GM10847 (cell line): ENCODE data around the gene DCUN1D5.

Experiments
- POLR2A ChIP-seq: IDR thresholded peaks from 2 replicates; pipeline ENCODE4 v1.6.1; 2011; ENCODE audit not compliant: insufficient read length; ENCODE audit errors: extremely low read depth

DCUN1D5 gene

DNA sequence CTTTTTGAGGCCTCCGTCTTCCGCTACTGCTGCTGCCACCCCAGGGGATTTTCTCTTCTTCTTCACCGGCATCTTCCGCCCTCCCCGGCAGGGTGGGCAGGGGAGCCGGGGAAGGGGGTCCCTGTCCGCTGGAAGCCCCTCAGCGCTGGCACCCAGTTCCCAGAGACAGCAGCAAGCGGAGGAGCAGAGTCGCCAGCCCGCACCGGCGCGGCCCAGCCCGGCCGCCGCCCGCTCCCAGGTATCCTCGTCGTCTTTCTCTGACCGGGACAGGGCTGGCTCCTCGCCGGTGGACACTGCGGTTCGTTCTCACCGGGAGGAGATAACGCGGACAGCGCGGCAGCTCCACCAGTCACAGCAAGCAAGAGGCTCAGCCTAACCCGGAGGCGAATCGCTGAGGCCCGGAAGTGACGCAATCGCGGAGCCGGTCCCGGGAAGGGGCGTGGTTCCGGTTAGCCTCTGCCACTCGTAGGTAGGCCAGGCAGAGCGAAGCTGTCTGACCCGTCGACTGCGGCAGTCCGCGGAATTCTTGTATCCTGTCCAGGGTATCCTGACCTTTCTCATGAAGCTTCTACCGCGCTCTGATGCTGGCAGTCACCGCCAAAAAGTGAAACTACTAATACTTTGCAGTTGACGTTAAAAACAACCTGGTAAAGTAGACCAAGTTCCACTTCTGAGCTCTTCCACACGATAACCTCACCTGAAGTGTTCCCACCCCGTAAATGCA is at the start of gene DCUN1D5:
DCUN1D5 (minus strand) TSS at position 360 of the 724 bp plus-strand sequence; CDS start at position 72, 288 bp downstream.
- TF ChIP-seq POLR2A: peak; percentile 88

DNA sequence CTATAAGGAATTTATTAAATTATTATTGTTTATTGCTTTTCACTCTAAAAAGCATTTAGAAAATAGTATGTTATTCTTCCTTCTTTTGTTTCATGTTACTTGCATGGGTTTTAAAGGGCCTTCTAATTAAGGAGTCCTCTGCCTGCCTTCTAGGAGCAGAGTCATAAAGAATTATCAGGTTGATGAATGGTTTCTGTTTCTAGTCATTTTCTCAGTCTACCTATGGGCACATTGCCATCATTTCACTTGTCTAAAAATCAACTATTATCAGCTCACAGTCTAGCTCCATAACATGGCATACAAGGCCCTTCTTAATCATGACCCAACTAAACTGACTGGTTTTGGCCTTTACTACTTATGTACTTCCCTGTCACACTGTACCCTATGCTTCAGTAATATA is 33.5 kb upstream of the DCUN1D5 start:
- TF ChIP-seq POLR2A: no peak

DNA sequence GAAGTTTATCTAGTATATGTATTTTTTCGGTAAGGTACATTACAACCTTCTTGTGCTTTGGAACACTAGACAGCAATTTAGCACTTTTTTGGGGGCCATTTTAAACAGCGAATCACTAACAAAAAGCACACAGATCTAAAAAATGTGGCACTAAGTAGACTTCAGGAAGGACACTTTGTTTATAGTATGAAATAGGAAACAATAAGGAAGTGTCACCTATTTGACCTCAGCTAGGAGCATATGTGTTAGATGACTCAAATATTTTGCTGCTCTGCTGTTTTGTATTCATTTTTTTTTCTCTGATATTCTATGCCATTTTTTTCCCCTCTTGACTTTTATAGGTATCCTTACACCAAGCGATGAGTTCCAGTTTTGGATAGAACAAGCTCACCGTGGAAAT is 22.9 kb upstream of the DCUN1D5 start:
- TF ChIP-seq POLR2A: no peak

DNA sequence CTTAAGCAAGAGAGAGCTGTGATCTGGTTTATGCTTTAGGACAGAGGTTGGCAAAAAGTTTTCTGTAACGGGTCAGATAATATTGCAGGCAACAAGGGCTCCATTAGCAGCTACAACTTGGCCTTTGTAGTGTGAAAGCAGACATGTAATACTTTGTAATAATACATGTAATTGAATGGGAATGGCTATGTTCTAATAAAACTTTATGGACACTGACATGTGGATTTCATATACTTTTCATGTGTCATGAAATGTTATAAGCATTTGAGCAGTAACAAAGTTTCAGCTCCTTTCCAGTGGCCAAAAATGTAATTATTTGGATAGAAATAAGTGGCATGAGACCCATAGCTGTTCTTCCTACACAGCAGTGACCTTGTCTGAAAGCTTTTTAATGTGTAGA is 20.4 kb upstream of the DCUN1D5 start:
- TF ChIP-seq POLR2A: no peak

DNA sequence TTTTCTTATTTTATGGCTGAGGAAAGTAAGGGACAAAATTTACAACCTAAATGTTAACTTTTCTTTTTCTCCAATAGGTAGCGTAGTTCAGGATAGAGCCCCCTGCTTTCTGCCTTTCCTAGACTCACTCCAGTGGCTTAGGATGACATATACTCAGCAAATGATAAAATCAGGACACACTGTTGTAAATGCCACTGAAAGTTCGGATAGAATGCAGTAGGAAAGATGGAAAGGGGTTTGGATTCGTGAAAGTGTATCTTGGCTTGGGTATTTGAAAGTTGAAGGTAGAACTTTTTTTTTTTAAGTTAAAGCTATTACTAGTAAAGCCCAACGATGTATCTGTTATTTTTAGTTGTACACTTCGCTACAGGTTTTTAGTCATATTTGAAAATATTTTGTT is 19.4 kb upstream of the DCUN1D5 start:
- TF ChIP-seq POLR2A: no peak

DNA sequence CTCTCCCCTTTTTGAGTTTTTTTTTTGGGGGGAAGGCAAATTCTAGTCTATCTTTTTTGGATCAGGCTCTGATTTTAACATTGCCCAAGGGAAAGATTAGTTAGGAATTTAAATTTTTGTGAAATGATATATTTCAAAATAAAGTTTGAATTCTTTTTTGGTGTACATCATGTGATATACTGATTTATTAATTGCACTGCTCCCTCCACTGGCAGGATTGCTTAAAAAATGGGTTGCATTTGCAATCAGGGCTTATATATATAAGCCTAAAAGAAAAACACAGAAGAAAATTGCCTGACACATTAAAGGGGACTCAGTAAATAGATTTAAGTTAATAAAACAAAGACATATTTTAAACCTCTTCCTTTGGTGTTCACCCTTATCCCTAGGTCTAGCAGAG is 18.4 kb upstream of the DCUN1D5 start:
- no peak for TF ChIP-seq POLR2A

DNA sequence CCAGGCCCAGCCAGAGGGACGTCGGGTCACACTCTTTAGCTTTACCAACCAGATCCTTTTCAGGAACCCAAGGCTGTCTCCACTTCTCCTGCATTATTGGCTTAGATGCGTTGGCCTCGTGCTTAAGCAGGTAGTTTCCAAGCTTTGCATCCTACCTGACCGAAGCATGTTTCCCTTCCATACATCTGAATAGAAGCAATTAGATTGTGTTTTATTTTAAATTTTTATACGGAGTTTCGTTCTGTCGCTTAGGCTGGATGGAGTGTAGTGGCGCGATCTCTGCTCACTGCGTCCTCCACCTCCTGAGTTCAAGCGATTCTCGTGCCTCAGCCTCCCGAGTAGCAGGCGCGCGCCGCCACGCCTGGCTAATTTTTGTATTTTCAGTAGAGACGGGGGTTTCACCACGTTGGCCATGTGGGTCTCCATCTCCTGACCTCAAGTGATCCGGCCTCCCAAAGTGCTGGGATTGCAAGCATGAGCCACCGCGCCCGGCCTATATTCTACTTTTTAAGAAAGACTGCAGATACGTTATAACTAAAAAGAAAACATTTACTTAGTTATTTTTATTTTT is 17.9 kb upstream of the DCUN1D5 start:
- TF ChIP-seq POLR2A: no peak

DNA sequence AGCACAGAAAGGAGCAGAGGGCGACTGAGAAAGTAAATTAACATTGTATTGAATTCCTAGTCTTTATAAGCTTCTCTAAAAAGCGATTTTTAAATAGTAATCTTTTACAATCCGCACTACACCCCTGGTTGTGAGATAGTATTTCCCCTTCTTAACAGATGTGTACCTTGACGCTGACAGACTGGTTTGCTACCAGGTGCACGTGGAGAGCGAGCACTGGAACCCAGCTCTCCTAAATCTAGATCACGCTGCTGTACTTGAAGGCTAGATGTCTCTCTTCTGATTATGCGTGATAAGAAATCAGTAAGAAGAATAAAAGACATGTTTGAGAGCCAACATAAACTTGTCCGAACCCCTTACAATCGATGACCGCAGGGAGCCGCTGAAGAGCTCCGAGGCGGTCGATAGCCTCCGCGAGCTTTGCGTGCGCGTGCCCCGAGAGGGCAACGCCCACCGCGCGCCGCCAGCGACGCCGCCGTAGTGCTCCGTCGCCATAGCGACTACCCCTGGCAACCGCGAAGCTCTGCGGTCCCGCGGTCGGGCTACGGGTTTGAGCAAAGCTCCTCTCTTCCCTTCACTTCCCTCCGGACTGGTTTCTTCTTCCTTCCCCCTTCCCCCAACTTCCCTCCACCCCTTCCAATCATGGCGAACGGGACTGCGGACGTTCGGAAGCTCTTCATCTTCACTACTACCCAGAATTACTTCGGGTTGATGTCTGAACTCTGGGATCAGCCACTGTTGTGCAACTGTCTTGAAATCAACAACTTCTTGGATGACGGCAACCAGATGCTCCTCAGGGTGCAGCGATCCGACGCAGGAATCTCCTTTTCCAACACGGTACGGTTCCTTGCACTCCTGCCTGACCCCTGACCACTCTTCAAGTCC is 17.2 kb upstream of the DCUN1D5 start, which contains the start of gene DYNC2H1:
DYNC2H1 (plus strand) TSS at position 494 of the 885 bp plus-strand sequence; CDS start at position 643, 149 bp downstream.
- TF ChIP-seq POLR2A: no peak

DNA sequence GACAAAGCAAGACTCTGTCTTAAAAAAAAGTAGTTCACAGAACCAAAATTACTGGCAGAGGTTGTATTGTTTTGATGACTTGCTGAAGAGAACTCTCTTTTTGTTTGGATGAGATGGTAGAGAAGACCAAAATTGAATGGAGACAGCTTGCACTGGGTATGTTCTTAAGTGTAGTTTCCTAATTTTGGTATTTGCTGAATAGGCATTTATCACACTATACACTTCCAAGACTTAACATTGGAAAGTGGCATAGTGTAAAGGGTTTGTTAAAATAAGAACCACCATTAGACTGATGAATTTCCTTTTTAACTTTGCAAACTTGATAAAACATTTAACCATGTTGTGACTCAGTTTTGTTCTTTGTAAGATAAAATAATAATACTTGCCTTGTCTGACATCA is 5.3 kb upstream of the DCUN1D5 start:
- no peak for TF ChIP-seq POLR2A

DNA sequence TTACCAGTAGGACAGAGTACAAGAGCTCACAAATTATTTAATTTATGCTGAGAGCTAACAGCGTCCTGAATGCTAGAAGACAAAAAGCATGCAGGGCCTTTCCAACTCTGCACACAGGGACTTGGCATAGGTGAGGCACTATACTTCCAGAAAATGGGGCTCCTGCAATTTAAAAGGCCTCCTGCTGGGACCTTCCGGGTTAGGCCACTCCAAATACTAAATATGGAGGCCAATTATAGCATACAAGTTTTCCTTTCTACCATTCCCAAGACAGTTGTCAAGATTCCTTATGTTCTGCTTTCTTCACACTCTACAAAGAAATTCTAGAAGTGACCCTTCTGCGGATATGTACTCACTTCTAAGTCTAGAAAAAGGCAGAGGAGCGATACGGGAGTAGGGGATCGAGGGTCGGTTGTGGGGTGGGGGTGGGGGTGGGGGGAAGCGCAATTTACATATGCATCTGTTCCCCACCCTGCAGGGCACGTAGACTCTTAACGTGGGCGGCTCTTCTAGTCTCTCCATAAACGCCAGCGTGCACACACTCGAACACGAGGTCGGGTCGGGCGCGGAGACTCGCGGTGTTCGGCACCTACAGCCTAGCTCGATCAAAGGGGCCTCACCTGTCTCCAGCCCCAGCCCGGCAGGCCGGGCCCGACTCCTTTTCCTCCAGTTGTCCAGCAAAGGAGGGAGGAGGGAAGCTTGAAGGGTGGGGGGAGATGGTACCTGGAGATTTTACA is 728 bp downstream of the DCUN1D5 start:
- TF ChIP-seq POLR2A: peak; percentile 34

DNA sequence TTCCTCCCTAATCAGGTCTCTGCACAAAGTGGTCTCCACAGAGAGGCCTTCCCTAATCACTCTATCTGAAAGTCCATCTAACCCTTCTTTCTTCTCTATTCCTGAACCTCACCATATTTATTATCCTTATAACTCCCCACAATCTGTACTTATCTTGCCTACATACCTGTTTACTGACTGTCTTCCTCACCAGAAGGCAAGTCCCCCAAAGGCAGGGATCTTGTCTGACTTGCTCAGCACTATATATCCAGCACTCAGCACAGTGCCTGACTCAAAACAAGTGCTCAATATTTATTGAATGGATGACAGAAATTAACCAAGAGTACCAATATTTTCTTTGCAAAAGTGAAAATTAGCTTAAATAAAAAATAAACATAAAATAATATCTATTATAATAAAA is 5.5 kb downstream of the DCUN1D5 start:
- no peak for TF ChIP-seq POLR2A

DNA sequence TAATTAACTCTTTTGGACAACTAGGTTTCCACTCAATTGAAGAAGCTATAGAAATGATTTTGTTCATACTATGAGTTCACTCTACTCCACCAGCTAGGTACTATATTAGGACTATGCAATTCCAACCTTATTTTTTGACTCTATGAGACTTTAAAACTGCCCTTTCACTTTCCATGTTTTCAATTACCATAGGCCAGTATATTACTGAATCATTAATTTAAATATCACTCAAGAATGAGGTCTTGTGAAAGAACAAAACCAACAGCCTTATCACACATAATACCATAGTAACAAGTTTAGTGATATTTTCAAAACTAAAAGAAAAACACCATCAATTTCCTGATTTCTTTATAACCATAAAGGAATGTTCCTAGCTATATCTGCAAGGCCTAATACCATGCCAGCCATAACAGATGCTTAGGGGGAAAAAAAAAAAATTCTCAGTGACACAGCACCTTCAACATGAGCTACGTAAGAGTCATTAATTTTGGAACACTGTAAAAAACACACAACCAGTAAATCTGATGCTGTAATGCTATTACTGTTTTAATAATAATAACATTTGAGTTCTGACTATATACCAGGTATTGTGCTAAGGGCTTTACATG is 6.1 kb downstream of the DCUN1D5 start:
- TF ChIP-seq POLR2A: no peak

DNA sequence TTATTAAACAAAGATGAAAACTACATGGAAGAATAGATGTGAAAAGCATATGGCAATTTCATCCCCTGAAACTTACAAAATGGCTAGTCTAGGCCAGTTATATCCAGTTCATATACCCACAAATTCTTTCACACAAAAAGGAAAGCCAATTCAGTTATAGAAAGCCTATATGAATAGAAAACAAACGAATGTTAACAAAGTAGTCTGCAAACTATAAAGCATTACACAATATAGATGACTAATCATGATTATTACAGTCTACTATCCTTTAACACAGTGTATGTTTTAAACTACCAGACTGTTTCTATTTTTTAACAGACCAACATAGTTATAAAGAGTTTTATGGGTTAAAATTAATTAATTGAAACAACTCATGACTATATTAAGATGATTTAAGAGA is 12.1 kb downstream of the DCUN1D5 start:
- no peak for TF ChIP-seq POLR2A

DNA sequence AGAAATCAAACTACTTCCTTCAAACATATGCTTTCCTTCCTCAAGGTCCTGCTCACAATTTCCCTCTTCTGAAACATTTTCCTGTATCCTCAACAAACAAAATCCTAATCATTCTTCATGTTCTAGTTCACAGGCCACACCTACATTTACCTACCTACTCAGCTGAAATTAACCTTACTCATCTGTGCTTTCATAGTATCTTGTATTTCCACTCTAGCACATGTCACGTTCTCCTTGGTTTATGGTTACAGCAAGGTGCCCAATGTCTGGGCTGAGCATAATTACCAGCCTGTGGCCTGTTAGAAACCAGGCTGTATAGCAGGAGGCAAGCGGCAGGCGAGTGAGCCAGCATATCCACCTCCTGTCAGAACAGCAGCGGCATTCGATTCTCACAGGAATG is 13.2 kb downstream of the DCUN1D5 start:
- TF ChIP-seq POLR2A: no peak

DNA sequence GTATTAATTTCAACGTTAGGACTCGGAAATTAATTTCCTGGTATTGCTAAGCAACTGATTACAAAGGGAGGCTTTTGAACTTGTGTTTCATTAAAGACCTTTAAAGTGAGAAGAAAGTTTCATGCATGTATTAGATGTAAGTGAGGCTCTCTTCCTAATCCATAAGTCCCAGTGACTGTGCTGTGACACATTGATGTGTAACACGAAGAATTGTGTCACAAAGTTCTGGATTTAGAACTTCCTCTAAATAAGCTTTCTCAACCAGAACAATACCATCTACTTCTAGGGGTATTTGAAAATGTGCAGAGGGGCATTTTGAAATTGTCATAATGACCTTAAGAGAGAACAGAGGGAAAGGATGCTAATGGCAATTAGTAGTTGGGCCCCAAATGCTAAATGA is 14.4 kb downstream of the DCUN1D5 start:
- TF ChIP-seq POLR2A: no peak
